SK-MEL-5 (cell line): ENCODE measurements around the gene CDC42EP4. TPM values are rescaled to one million over a fixed set of nuclear protein-coding genes. Genes with fewer than 3 reads are reported as not detected.

Source experiments
- DNase-seq: peaks from one replicate; pipeline ENCODE4 v3.0.0-alpha.2; 2016; ENCODE audit warnings: low read depth, low spot score
- in situ Hi-C: cut with HindIII; loops from 2 replicates; pipeline ENCODE4 v1.10.0; 2016; ENCODE audit warnings: low sequenced_read_pairs, high pct_unique_total_duplicates, low pct_unique_long_range_greater_than_20kb
- total RNA-seq: library from RNA; depleted of rRNA; stranded (reverse); fragments of >200 nt; shearing (Covaris generic); gene quantifications from 2 replicates; pipeline ENCODE4 v1.2.3, GENCODE V29; 2014

CDC42EP4 gene
- total RNA-seq, 1 experiment from 2014 or later = 18.9 TPM

DNA sequence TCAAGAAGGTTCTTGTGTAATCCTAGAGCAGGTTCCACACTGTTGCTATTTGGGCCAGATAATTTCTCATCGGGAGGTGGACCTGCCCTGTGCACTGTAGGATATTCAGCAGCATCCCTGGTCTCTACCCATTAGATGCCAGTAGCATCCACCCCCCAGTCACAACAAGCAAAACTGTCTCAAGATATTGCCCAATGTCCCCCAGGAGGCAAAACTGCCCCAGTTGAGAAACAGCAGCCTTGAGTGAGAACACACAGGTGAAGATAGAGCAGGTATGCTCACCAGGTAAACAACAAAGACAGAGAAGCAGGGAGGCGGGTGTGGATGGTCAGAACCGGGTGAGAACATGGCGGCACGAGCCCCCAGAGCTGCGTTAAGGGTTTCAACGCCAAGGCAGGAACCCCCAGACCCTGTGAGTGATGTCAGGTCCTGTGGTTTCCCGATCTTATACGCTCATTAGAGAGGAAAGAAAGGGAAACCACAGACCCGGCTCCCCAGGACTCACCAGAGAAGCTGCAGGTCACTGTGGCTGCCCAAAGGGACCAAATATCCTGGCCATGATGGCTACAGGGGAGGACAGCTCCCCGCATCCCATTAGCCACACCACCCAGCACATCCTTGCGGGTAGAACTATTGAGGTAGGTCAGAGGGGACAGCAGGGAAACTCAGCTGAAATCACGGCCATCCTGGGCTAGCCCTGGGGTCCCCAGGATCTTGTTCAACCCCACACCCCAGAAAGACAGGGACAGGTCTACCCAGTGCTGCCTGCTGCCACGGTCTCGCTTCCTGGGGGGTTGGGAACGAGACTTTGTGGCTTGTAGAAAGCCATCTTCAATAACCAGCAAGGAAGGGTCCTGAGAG lies 21.2 kb downstream of the CDC42EP4 start:
- DNase-seq = no peak
- in situ Hi-C loops = no loop called here

DNA sequence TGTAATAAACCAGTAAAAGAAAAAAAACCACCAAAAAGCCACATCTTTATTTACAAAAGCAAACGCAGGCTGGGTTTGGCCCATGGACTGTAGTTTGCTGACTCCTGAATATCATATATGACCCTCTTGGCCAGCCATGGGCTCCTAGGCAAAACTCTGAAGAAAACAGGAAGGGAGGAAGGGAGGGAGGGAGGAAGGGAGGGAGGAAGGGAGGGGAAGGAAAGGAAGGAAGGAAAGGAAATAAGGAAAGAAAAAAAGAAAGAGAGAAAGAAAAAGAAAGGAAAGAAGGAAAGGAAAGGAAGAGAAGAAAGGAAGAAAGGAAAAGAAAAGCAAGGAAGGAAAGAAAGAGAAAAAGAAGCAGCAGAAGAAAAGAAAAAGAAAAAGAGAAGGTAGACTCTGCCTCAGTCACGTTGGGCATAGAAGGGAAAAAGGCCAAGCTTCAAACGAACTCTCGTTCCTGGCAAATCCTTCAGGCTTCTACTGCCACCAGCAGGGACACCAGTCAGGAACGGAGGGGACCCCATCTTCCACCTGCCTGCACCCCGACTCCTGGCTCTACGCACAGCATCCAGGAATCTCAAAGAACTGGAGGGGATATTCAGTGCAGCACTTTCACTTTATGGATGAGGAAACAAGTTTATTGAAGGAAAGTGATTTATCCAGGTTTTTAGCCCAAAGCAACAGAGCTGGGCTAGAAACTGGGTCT lies 22.1 kb downstream of the CDC42EP4 start:
- in situ Hi-C loops = no loop called here
- DNase-seq = no peak

- DNase-seq = no peak
- in situ Hi-C loops = no loop called here
These were observed 23.1 kb downstream of the CDC42EP4 start for GRCh38 chr17:73288534-73289302.

- no peak for DNase-seq
- in situ Hi-C loops = no loop called here
These were observed 24.9 kb downstream of the CDC42EP4 start for GRCh38 chr17:73286863-73287296.

GRCh38 chr17:73285916-73286862 lies 25.6 kb downstream of the CDC42EP4 start:
- DNase-seq = no peak
- in situ Hi-C loops = no loop called here

- DNase-seq = no peak
- in situ Hi-C loops = no loop called here
These were observed 26.2 kb downstream of the CDC42EP4 start for GRCh38 chr17:73285603-73285908.

DNA sequence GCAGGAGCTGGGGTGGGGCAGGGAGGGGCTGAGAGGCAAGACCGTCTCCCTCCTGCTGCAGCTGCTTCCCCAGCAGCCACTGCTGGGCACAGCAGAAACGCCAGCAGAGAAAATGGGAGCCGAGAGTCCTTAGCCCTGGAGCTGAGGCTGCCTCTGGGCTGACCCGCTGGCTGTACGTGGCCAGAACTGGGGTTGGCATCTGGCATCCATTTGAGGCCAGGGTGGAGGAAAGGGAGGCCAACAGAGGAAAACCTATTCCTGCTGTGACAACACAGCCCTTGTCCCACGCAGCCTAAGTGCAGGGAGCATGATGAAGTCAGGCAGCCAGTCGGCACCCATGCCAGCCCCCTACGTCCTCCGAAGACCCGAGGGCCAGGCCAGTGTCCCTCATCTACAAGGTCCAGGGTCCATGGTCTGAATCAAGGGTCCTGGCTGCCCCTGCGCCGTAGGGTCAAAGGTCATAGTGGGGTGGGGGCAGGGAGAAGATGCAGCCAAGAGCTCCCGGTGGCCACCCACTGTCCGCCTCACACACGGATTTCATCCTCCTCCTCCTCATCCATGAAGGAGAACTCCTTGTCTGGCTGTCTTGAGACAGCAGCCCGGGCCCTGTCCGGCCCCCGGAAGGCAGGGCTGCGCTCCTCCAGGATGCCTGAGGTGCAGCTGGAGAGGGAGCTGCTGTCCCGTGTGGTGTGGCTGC lies 26.7 kb downstream of the CDC42EP4 start:
- in situ Hi-C loops = no loop called here
- no peak for DNase-seq

GRCh38 chr17:73284354-73284753 lies 27.4 kb downstream of the CDC42EP4 start:
- DNase-seq = no peak
- in situ Hi-C loops = no loop called here

DNA sequence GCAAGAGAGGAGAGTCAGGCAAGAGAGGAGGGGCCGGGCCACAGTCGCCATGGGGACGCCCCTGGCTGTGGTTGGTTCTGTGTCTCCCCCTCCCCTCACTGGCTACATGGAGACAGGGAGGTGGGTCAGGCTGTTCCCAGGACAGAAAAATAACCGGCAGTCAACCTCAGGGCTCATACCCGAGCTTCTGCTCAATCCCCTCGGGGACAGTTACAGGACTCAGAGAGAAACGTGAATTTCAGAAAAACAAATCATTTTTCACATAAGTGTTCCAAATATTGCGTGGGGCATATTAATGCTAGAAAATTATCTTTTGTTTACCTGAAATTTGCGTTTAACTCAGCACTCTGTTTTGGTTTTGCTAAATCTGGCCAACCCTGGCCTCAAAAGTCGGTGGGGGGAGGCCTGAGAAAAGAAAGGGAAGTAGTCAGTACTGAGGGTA lies 27.9 kb downstream of the CDC42EP4 start:
- in situ Hi-C loops = no loop called here
- no peak for DNase-seq

DNA sequence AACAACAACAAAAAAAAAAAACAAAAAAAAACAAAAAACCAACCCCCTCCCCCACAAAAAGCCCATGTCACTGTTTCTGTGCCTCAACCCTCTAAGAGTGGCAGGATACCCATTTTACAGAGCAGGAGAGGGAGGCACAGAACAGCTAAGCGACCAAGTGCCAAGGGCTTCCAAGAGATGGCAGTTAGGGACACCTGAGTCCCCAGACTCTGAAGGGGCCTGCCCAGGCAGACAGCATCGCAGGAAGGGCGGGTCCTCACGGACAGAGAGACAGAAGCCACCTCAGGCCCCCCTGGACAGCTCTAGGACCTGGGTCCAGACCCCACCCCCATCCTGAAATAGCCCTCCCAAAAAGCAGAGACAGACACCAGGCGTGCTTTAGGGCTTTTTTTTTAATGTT lies 28.6 kb downstream of the CDC42EP4 start:
- in situ Hi-C loops = no loop called here
- no peak for DNase-seq

DNA sequence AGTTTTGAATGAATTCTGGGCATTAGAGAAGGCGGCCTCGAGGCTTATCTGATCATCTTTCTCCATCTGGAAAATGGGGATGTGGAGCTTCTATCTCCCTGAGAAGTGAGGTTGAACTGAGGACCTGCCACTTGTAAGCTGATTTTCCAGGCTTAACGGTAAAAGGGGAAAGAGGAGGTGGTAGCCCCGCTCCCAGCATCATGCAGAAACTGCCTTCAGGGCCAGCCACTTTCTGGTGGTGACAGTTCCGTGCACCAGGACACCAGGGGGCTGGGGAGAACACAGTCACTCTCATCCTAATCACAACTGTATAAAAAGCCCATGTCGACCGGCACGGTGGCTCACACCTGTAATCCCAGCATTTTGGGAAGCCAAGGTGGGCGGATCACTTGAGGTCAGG lies 29.2 kb downstream of the CDC42EP4 start:
- in situ Hi-C loops = no loop called here
- DNase-seq = no peak

- no peak for DNase-seq
- in situ Hi-C loops = no loop called here
These were observed 29.9 kb downstream of the CDC42EP4 start for GRCh38 chr17:73281928-73282327.

GRCh38 chr17:73280191-73280590 lies 31.6 kb downstream of the CDC42EP4 start:
- no peak for DNase-seq
- in situ Hi-C loops = no loop called here

GRCh38 chr17:73279704-73280103 lies 32.1 kb downstream of the CDC42EP4 start:
- no peak for DNase-seq
- in situ Hi-C loops = no loop called here

GRCh38 chr17:73278465-73279453 lies 33.0 kb downstream of the CDC42EP4 start:
- in situ Hi-C loops = no loop called here
- DNase-seq = no peak

GRCh38 chr17:73278049-73278464 lies 33.7 kb downstream of the CDC42EP4 start:
- in situ Hi-C loops = no loop called here
- no peak for DNase-seq
